Trophoblast cell (in vitro differentiated cells and primary cell): Measurements from ENCODE around the gene SLC38A8.

ENCODE experiments used
- DNase-seq, 2 donors: peaks; one replicate each; pipeline ENCODE4 v3.0.0-alpha.2; 2016
- H2AFZ ChIP-seq: 2 replicates; pipeline ENCODE4 v1.6.1; 2013; ENCODE audit warnings: low read length, moderate library complexity, mild to moderate bottlenecking; ENCODE audit not compliant: insufficient read depth, poor library complexity
- H2AK5ac ChIP-seq: 2 replicates; pipeline ENCODE4 v1.6.1; 2013; ENCODE audit warnings: mild to moderate bottlenecking, low read length
- H2BK120ac ChIP-seq: 2 replicates; pipeline ENCODE4 v1.6.1; 2013; ENCODE audit warnings: low read length, mild to moderate bottlenecking, moderate library complexity; ENCODE audit not compliant: insufficient read depth, poor library complexity
- H2BK12ac ChIP-seq: 2 replicates; pipeline ENCODE4 v1.6.1; 2013; ENCODE audit warnings: mild to moderate bottlenecking, low read length, moderate library complexity
- H2BK5ac ChIP-seq: 2 replicates; pipeline ENCODE4 v1.6.1; 2013; ENCODE audit warnings: low read length, low read depth, moderate library complexity, mild to moderate bottlenecking; ENCODE audit not compliant: poor library complexity
- H3K14ac ChIP-seq: 2 replicates; pipeline ENCODE4 v1.6.1; 2013; ENCODE audit warnings: mild to moderate bottlenecking, low read length
- H3K18ac ChIP-seq: 2 replicates; pipeline ENCODE4 v1.6.1; 2013; ENCODE audit warnings: mild to moderate bottlenecking, low read length
- H3K23ac ChIP-seq: 2 replicates; pipeline ENCODE4 v1.6.1; 2013; ENCODE audit warnings: low read length
- H3K27ac ChIP-seq: 2 replicates; pipeline ENCODE4 v1.5.1; 2013; ENCODE audit warnings: low read depth, mild to moderate bottlenecking, inconsistent platforms, low read length, moderate library complexity
- H3K27me3 ChIP-seq: 2 replicates; pipeline ENCODE4 v1.6.1; 2013; ENCODE audit warnings: inconsistent platforms, mild to moderate bottlenecking, low read length, moderate library complexity; ENCODE audit not compliant: insufficient read depth
- H3K36me3 ChIP-seq, 2 experiments: 1 replicate in 1 of 2; 2 replicates in 1 of 2; pipeline ENCODE4 v1.6.1; 2013; ENCODE audit warnings: low read length in 2 of 2, mild to moderate bottlenecking in 2 of 2, moderate library complexity in 1 of 2; ENCODE audit not compliant: insufficient read depth in 2 of 2, control insufficient read depth in 1 of 2
- H3K4ac ChIP-seq: 2 replicates; pipeline ENCODE4 v1.6.1; 2013; ENCODE audit warnings: low read depth, mild to moderate bottlenecking, low read length, moderate library complexity
- H3K4me1 ChIP-seq, 2 experiments: 1 replicate in 1 of 2; 2 replicates in 1 of 2; pipeline ENCODE4 v1.6.1; 2013; ENCODE audit warnings: low read length in 2 of 2, mild to moderate bottlenecking in 2 of 2, moderate library complexity in 1 of 2; ENCODE audit not compliant: insufficient read depth in 2 of 2, control insufficient read depth in 1 of 2
- H3K4me2 ChIP-seq: 2 replicates; pipeline ENCODE4 v1.6.1; 2013; ENCODE audit warnings: inconsistent platforms, mild to moderate bottlenecking, low read length, moderate library complexity
- H3K4me3 ChIP-seq: 2 replicates; pipeline ENCODE4 v1.5.1; 2013; ENCODE audit warnings: mild to moderate bottlenecking, low read depth, low read length, inconsistent platforms
- H3K79me1 ChIP-seq: one replicate; pipeline ENCODE4 v1.6.1; 2013; ENCODE audit warnings: low read length
- H3K79me2 ChIP-seq: 2 replicates; pipeline ENCODE4 v1.6.1; 2013; ENCODE audit warnings: low read length, mild to moderate bottlenecking; ENCODE audit not compliant: control insufficient read depth, insufficient read depth, poor library complexity
- H3K9ac ChIP-seq: 2 replicates; pipeline ENCODE4 v1.6.1; 2013; ENCODE audit warnings: mild to moderate bottlenecking, low read length
- H3K9me3 ChIP-seq: 2 replicates; pipeline ENCODE4 v1.6.1; 2013; ENCODE audit warnings: low read depth, mild to moderate bottlenecking, control low read depth, inconsistent platforms, low read length; ENCODE audit not compliant: insufficient read depth
- H4K12ac ChIP-seq: 2 replicates; pipeline ENCODE4 v1.6.1; 2013; ENCODE audit warnings: low read depth, mild to moderate bottlenecking, low read length, moderate library complexity
- H4K8ac ChIP-seq: 2 replicates; pipeline ENCODE4 v1.6.1; 2013; ENCODE audit warnings: low read depth, mild to moderate bottlenecking, low read length, moderate library complexity
- H4K91ac ChIP-seq: one replicate; pipeline ENCODE4 v1.6.1; 2013; ENCODE audit warnings: low read depth, mild to moderate bottlenecking, low read length, moderate library complexity
- WGBS: extraction: QIAGEN DNeasy Blood & Tissue Kit; methylation state at CpG from one replicate; pipeline ENCODE4 v1.1.7; 2013; ENCODE audit warnings: missing lambda C conversion rate; ENCODE audit not compliant: insufficient read length, insufficient coverage; ENCODE audit errors: extremely low coverage; 5-methylcytosine and 5-hydroxymethylcytosine counted together

Gene SLC38A8

GRCh38 chr16:83965444-83966152, 77.0 kb downstream of the SLC38A8 start:
- Histone ChIP-seq H3K79me2 (no peaks in the 10 kb centered on the region), H4K12ac (no peak overlapping the region), H3K36me3 (no peaks in the 10 kb centered on the region), H2BK5ac (no peak overlapping the region), H3K4me3 (no peak overlapping the region), H2AFZ (no peak overlapping the region), H3K18ac (no peak overlapping the region), H2BK12ac (no peak overlapping the region), H3K4me2 (no peak overlapping the region), H3K4ac (no peak overlapping the region), H4K8ac (no peak overlapping the region), H3K4me1 (no peaks in the 10 kb centered on the region), H3K79me1 (no peaks in the 10 kb centered on the region), H3K14ac (no peak overlapping the region), H3K9ac (no peak overlapping the region), H3K23ac (no peak overlapping the region), H3K27me3 (peaks cover 14% of the 10 kb centered on the region), H2AK5ac (no peak overlapping the region), H4K91ac (no peak overlapping the region), H3K9me3 (no peaks in the 10 kb centered on the region), H3K27ac (no peak overlapping the region), H2BK120ac (no peak overlapping the region)
- WGBS: no CpG with 5 or more reads among the region's 36 CpGs
- DNase-seq: no peak

GRCh38 chr16:83964684-83965443, 77.7 kb downstream of the SLC38A8 start:
- Histone ChIP-seq H3K18ac (no peak overlapping the region), H3K14ac (no peak overlapping the region), H4K12ac (no peak overlapping the region), H4K8ac (no peak overlapping the region), H3K4ac (no peak overlapping the region), H3K27me3 (peaks cover 11% of the 10 kb centered on the region), H3K79me1 (no peaks in the 10 kb centered on the region), H2AK5ac (no peak overlapping the region), H3K4me2 (no peak overlapping the region), H3K79me2 (no peaks in the 10 kb centered on the region), H3K9me3 (no peaks in the 10 kb centered on the region), H3K4me3 (no peak overlapping the region), H4K91ac (no peak overlapping the region), H3K4me1 (no peaks in the 10 kb centered on the region), H2AFZ (no peak overlapping the region), H3K36me3 (no peaks in the 10 kb centered on the region), H2BK12ac (no peak overlapping the region), H3K23ac (no peak overlapping the region), H2BK120ac (no peak overlapping the region), H3K9ac (no peak overlapping the region), H3K27ac (no peak overlapping the region), H2BK5ac (no peak overlapping the region)
- no peak for DNase-seq
- WGBS: no CpG with 5 or more reads among the region's 26 CpGs

- H2BK5ac ChIP-seq: no peak overlapping the region
- no CpG with 5 or more reads among the region's 22 CpGs for WGBS
- H3K79me2 ChIP-seq: no peaks in the 10 kb centered on the region
- H2BK12ac ChIP-seq: no peak overlapping the region
- H3K36me3 ChIP-seq: no peaks in the 10 kb centered on the region
- no peaks in the 10 kb centered on the region for H3K9me3 ChIP-seq
- H4K91ac ChIP-seq: no peak overlapping the region
- no peak overlapping the region for H4K8ac ChIP-seq
- DNase-seq: no peak
- no peak overlapping the region for H3K23ac ChIP-seq
- H2BK120ac ChIP-seq: no peak overlapping the region
- no peak overlapping the region for H3K27ac ChIP-seq
- H3K27me3 ChIP-seq: no peaks in the 10 kb centered on the region
- H4K12ac ChIP-seq: no peak overlapping the region
- H3K79me1 ChIP-seq: no peaks in the 10 kb centered on the region
- no peak overlapping the region for H3K4ac ChIP-seq
- no peak overlapping the region for H3K9ac ChIP-seq
- H3K4me2 ChIP-seq: no peak overlapping the region
- no peak overlapping the region for H3K4me3 ChIP-seq
- H2AK5ac ChIP-seq: no peak overlapping the region
- no peak overlapping the region for H2AFZ ChIP-seq
- H3K18ac ChIP-seq: no peak overlapping the region
- H3K4me1 ChIP-seq: no peaks in the 10 kb centered on the region
- H3K14ac ChIP-seq: no peak overlapping the region
Observed at GRCh38 chr16:83963277-83964119, 79.1 kb downstream of the SLC38A8 start.

- H3K79me1 ChIP-seq: no peaks in the 10 kb centered on the region
Observed at GRCh38 chr16:83961591-83961990, 81.0 kb downstream of the SLC38A8 start.

More at GRCh38 chr16:83961591-83961990, 81.0 kb downstream of the SLC38A8 start:
- H4K12ac ChIP-seq: no peak overlapping the region
- H3K4ac ChIP-seq: no peak overlapping the region
- H3K27ac ChIP-seq: no peak overlapping the region
- no peaks in the 10 kb centered on the region for H3K79me2 ChIP-seq
- H2BK12ac ChIP-seq: no peak overlapping the region
- DNase-seq: no peak
- H3K36me3 ChIP-seq: no peaks in the 10 kb centered on the region
- no peak overlapping the region for H4K91ac ChIP-seq
- no peak overlapping the region for H3K4me3 ChIP-seq
- no peak overlapping the region for H3K14ac ChIP-seq
- H2BK5ac ChIP-seq: no peak overlapping the region
- no peaks in the 10 kb centered on the region for H3K9me3 ChIP-seq
- H2AK5ac ChIP-seq: no peak overlapping the region
- no peak overlapping the region for H2BK120ac ChIP-seq
- no peak overlapping the region for H4K8ac ChIP-seq
- no peak overlapping the region for H3K23ac ChIP-seq
- H3K27me3 ChIP-seq: no peaks in the 10 kb centered on the region
- H3K18ac ChIP-seq: no peak overlapping the region
- no peak overlapping the region for H3K9ac ChIP-seq
- no CpG with 5 or more reads among the region's 5 CpGs for WGBS
- H3K4me1 ChIP-seq: no peaks in the 10 kb centered on the region
- no peak overlapping the region for H3K4me2 ChIP-seq
- H2AFZ ChIP-seq: no peak overlapping the region
